ENCODE results near the gene ZNF609.

GRCh38 chr15:64478863-64479262 is 18.5 kb downstream of the ZNF609 start:
- TF ChIP-seq, protein P1, sequence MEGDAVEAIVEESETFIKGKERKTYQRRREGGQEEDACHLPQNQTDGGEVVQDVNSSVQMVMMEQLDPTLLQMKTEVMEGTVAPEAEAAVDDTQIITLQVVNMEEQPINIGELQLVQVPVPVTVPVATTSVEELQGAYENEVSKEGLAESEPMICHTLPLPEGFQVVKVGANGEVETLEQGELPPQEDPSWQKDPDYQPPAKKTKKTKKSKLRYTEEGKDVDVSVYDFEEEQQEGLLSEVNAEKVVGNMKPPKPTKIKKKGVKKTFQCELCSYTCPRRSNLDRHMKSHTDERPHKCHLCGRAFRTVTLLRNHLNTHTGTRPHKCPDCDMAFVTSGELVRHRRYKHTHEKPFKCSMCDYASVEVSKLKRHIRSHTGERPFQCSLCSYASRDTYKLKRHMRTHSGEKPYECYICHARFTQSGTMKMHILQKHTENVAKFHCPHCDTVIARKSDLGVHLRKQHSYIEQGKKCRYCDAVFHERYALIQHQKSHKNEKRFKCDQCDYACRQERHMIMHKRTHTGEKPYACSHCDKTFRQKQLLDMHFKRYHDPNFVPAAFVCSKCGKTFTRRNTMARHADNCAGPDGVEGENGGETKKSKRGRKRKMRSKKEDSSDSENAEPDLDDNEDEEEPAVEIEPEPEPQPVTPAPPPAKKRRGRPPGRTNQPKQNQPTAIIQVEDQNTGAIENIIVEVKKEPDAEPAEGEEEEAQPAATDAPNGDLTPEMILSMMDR (IDR thresholded peaks at IDR 0.05): no peak
- TF ChIP-seq POLR2A (IDR thresholded peaks at IDR 0.05) (no peak), POLR2AphosphoS5 (IDR thresholded peaks at IDR 0.05; ENCODE audit: insufficient read depth in 1 of 2, low read depth in 1 of 2) (no peak)
